LNCaP clone FGC (cell line): Measurements from ENCODE around the gene RRBP1.

Experiments used
- DNase-seq: peaks from one replicate; pipeline ENCODE4 v3.0.0-alpha.2; 2011; ENCODE audit warnings: low read depth
- H3K4me3 ChIP-seq: 2 replicates; pipeline ENCODE4 v1.5.1; 2011; ENCODE audit warnings: mild to moderate bottlenecking, low read depth, low read length, control low read depth
- TF ChIP-seq, protein P1 (sequence below): IDR thresholded peaks from 2 replicates; pipeline ENCODE4 v1.5.1; 2012; ENCODE audit warnings: mild to moderate bottlenecking; ENCODE audit not compliant: control insufficient read depth, insufficient read depth; ENCODE audit errors: extremely low read depth

The RRBP1 gene

DNA sequence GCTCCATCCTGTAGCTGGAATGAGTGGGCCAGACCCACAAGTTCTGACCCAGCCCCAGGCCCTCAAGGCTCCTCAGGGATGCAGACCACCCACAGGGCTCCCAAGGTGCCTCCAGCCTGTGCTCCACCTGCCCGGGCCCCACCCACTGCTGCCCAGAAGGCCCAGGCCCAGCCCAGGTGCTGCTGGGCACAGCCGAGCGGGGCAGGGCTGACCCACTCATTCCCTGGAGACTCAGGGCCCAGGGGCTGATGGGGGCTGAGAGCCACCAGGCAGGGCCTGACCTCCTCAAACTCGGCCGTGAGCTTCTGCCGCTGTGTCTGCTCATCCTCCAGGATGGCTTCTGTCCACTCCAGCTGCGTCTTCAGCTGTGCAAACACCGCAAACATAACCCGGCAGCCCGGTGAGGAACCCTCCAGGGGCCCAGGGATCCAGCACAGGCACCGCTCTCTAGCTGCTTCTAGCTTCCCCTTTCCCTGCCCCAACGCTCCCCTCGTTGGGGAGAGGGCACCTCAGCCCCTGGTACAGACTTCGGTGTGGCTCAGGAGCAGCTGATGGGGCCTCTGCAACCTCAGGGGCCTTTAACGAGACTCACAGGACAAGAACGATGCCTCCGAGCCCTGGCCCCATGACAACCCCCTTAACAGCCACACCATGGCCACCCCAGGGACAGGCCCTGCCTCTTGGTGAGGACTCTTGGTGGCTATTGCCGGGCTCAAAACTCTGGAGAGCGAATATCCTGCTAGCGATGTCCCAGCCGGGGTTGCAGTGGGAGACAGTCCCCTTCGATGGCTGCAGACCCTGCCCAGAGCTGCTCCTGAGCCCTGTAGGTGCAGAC lies 66.2 kb downstream of the RRBP1 start:
- DNase-seq = no peak
- H3K4me3 ChIP-seq = no peak overlapping the region
- TF ChIP-seq, protein P1, sequence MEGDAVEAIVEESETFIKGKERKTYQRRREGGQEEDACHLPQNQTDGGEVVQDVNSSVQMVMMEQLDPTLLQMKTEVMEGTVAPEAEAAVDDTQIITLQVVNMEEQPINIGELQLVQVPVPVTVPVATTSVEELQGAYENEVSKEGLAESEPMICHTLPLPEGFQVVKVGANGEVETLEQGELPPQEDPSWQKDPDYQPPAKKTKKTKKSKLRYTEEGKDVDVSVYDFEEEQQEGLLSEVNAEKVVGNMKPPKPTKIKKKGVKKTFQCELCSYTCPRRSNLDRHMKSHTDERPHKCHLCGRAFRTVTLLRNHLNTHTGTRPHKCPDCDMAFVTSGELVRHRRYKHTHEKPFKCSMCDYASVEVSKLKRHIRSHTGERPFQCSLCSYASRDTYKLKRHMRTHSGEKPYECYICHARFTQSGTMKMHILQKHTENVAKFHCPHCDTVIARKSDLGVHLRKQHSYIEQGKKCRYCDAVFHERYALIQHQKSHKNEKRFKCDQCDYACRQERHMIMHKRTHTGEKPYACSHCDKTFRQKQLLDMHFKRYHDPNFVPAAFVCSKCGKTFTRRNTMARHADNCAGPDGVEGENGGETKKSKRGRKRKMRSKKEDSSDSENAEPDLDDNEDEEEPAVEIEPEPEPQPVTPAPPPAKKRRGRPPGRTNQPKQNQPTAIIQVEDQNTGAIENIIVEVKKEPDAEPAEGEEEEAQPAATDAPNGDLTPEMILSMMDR = no peak

DNA sequence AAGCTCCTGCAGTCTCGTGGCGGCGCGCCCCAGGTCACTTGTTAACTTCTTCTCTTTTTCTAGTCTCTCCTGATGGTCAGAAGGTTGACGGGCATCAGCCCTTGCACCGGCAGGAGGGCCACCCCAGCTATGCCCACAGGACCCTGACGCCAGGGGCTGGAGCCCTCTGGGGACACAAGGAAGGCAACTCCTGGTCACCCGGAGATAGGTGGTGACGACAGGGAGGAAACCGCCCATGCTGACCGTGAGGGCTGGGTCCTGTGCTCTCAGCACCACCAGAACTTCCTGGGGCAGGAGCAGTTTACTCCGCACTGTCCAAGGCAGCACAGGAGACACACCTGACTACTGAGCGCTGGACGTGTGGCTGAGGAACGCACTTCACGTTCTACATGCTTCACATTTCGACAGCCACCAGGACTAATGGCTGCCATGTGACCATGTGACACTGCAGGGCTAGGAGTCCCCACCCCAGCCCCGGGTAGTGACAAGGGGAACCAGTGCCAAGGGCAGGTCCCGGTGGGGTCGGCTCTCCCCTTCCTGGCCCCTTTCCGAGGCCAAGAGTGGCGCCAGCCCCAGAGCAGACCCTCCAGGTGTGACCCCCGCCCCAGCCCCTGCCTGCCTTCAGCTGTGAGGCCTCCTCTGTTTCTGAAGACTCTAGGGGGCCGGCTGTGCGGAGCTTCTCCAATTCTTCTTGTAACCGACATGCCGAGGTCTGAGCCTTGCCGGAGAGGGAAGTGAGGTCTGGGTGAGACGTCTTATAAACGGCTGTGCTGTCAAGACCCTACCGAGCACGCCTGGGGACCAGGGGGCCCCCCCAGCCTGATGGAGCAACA lies 67.0 kb downstream of the RRBP1 start:
- TF ChIP-seq, protein P1 = no peak
- H3K4me3 ChIP-seq = no peak overlapping the region
- DNase-seq = no peak

GRCh38 chr20:17614176-17614811 lies 67.7 kb downstream of the RRBP1 start:
- TF ChIP-seq, protein P1 = no peak
- DNase-seq = no peak
- H3K4me3 ChIP-seq = no peak overlapping the region

DNA sequence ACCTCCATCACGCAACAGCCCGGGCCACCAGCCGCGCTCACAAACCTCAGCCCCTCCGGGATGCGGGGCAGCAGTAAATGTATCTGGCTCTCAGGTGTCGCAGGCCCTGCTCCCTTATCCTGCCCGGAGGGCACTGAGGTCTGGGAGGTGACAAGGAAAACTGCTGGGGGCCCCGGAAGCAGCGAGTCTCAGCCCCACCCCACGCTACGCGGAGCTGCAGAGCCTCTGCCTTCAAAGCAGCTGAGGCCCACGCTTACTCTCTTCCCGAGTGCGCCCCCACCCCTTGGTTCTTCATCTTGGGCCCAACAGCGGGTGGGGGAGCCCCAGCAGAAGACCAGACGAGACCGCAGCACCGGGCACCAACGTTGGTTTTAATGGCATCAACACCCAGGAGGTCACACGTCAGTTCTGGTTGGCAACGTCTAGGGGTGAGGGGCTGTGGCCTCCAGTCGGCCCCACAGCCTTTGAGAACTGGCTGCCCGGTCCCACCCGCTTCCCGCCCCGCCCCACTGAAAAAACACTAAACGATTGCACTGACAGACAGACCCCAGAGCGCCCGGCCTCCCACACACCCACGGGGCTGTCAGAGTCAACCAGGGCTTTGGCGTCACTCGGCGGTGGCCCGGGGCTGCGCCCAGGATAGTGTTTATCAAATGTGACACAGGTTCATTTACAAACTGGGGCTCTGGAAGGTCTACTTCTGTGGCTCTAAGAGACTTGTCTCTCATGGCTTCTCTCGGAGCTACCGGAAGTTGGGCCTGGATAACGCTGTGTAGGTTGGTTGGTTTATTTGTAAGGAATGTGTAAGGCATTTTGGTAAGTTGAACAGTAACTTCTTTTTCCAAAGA lies 68.5 kb downstream of the RRBP1 start:
- no peak for DNase-seq
- TF ChIP-seq, protein P1 = no peak
- H3K4me3 ChIP-seq = no peak overlapping the region

DNA sequence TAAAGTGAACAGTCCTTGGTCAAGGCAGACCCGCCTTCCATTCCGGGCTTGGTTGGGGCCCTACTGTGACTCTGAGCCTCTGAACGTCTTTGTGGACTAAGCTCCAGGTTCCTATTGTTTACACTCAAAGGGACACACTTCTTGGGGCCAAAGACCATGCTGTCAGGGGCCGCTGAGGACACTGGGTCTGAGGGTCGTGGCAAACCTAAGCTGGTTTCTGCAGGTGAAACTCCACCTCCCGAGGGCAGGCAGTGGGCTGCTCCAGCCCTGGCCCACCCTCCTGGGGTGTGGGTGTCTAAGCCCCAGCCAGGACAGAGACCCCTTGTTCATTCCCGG lies 69.1 kb downstream of the RRBP1 start:
- TF ChIP-seq, protein P1 = no peak
- no peak for DNase-seq
- H3K4me3 ChIP-seq = no peak overlapping the region

DNA sequence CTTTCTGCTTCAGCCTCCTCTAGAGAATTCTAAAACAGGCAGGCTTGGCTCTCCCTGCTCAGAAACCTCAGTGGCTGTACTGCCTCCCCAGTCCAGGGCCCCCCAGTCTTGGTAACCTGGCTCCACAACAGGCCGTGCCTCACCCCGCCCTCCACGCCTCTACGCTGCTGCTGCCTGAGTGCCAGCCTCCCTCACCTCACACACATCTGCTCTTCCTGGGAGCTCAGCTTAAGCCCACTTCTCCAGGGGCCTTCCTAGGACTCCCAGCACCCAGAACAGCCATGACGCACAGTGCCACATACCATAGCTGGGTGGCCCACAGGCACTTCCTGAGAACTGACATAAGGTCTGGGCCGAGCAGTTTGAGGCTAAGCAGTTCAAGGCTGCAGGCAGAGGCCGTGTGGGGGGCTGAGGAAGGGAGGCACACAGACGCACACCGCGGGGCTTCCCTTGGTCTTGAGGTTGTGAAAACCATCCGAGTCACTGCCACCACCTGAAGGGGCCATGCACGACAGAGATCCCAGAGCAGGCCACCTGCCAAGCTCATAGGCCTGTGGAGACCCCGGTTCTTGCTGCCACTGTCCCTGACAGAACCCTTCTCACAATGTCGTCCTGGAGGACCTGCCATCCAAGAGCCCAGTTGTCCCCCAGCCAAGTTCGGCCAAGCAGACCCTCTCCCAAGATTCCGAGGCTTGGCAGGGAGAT lies 69.6 kb downstream of the RRBP1 start:
- no peak overlapping the region for H3K4me3 ChIP-seq
- TF ChIP-seq, protein P1 = no peak
- no peak for DNase-seq
